Activated CD8-positive, alpha-beta T cell treated with anti-CD3 and anti-CD28 coated beads for 36 hours (primary cell): ENCODE data around the gene FOSB. TPM values are rescaled to one million over a fixed set of nuclear protein-coding genes. Genes with fewer than 3 reads are reported as not detected.

Source experiments
- ATAC-seq: fragments of 200-7000 bp; cut with Tn5 transposase; one replicate; pipeline ENCODE4 v1.10.0; 2021; ENCODE audit warnings: mild to moderate bottlenecking, moderate library complexity
- CTCF ChIA-PET: fragments of 350-600 bp; sonication (Branson Sonifier 250); formaldehyde crosslinking; loops from one replicate; lab custom pipeline; 2021; ENCODE audit warnings: antibody characterized with exemption; lab: Charles Lee
- POLR2A ChIA-PET: fragments of 350-600 bp; sonication (Branson Sonifier 250); formaldehyde crosslinking; loops from one replicate; lab custom pipeline; 2021; ENCODE audit warnings: antibody characterized with exemption; lab: Charles Lee
- DNase-seq: peaks from one replicate; pipeline ENCODE4 v3.0.0-alpha.2; 2020
- H3K27ac Mint-ChIP-seq: one replicate; pipeline ENCODE4 v1.8.0; 2021; ENCODE audit warnings: mild to moderate bottlenecking, mixed read lengths
- H3K27me3 Mint-ChIP-seq: one replicate; pipeline ENCODE4 v1.8.0; 2021; ENCODE audit warnings: mixed read lengths
- H3K36me3 Mint-ChIP-seq: one replicate; pipeline ENCODE4 v1.8.0; 2021; ENCODE audit warnings: low read depth, mixed read lengths
- H3K4me1 Mint-ChIP-seq: one replicate; pipeline ENCODE4 v1.8.0; 2021; ENCODE audit warnings: low read depth, mixed read lengths
- H3K4me3 Mint-ChIP-seq: one replicate; pipeline ENCODE4 v1.8.0; 2021; ENCODE audit warnings: mild to moderate bottlenecking, moderate library complexity, mixed read lengths
- H3K9me3 Mint-ChIP-seq: one replicate; pipeline ENCODE4 v1.8.0; 2021; ENCODE audit warnings: mixed read lengths
- intact Hi-C: fragments of 100-400 bp; cut with micrococcal nuclease; formaldehyde crosslinking; loops from one replicate; pipeline ENCODE4 v1.10.0; 2022
- total RNA-seq, 2 experiments: library from RNA; stranded (reverse); gene quantifications; one replicate each; pipeline ENCODE4 v1.2.3, GENCODE V29; 2021
- TF ChIP-seq, protein P1 (sequence below): fragments of 200-600 bp; IDR thresholded peaks from one replicate; pipeline ENCODE4 v1.8.0; 2022; ENCODE audit warnings: antibody characterized with exemption, mild to moderate bottlenecking

The FOSB gene
- total RNA-seq, 2 experiments from 2014 or later, result 70.0 to 71.2 TPM

DNA sequence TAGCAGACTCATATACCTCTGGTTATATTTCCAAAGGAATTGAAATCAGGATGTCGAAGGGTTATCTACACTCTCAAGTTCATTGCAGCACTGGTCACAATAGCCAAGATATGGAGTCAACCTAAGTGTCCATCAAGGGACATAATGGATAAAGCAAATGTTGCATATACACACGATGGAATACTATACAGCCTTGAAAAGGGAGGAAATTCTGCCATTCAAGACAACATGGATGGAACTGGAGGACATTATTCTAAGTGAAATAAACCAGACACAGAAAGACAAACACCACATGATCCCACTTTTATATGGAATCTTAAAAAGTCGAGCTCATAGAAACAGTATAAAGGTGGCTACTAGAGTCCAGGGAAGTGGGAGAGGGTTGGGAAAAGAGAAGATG lies 30.5 kb upstream of the FOSB start:
- ChIA-PET POLR2A (no interaction called here), CTCF (interaction anchor here (0.7 to 7.6 kb wide), 5 partner anchors 9 to 48 kb away, joined by 3 to 270 read pairs (median 10); partner anchors contain the start of gene PPP1R13L)
- Mint-ChIP-seq H3K4me1 (peaks cover 14% of the 10 kb centered on the region), H3K27me3 (no peaks in the 10 kb centered on the region), H3K4me3 (no peak overlapping the region), H3K9me3 (no peaks in the 10 kb centered on the region), H3K36me3 (no peaks in the 10 kb centered on the region), H3K27ac (no peak overlapping the region)
- intact Hi-C loops, result no loop called here
- ATAC-seq, result no peak
- DNase-seq, result no peak
- TF ChIP-seq, protein P1, sequence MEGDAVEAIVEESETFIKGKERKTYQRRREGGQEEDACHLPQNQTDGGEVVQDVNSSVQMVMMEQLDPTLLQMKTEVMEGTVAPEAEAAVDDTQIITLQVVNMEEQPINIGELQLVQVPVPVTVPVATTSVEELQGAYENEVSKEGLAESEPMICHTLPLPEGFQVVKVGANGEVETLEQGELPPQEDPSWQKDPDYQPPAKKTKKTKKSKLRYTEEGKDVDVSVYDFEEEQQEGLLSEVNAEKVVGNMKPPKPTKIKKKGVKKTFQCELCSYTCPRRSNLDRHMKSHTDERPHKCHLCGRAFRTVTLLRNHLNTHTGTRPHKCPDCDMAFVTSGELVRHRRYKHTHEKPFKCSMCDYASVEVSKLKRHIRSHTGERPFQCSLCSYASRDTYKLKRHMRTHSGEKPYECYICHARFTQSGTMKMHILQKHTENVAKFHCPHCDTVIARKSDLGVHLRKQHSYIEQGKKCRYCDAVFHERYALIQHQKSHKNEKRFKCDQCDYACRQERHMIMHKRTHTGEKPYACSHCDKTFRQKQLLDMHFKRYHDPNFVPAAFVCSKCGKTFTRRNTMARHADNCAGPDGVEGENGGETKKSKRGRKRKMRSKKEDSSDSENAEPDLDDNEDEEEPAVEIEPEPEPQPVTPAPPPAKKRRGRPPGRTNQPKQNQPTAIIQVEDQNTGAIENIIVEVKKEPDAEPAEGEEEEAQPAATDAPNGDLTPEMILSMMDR, result no peak

GRCh38 chr19:45439190-45439568 lies 28.6 kb upstream of the FOSB start:
- intact Hi-C loops, result loop anchor here (1.0 kb wide), 1 partner anchor 39 kb away; no protein-coding TSS in a partner anchor
- Mint-ChIP-seq H3K4me1 (peaks cover 28% of the 10 kb centered on the region), H3K27ac (no peak overlapping the region), H3K27me3 (no peaks in the 10 kb centered on the region), H3K9me3 (no peaks in the 10 kb centered on the region), H3K4me3 (peak overlapping the region; percentile 32), H3K36me3 (no peaks in the 10 kb centered on the region)
- ChIA-PET POLR2A (interaction anchor here (0.5 to 3.2 kb wide), 12 partner anchors 10 to 203 kb away, joined by 3 to 28 read pairs (median 4); partner anchors contain the start of gene FOSB), CTCF (interaction anchor here (0.5 to 7.6 kb wide), 45 partner anchors 10 to 285 kb away, joined by 3 to 270 read pairs (median 6); partner anchors contain the start of genes EML2, ERCC1, FOSB and PPM1N)
- DNase-seq (no peak), ATAC-seq (no peak)
- TF ChIP-seq, protein P1, result no peak

DNA sequence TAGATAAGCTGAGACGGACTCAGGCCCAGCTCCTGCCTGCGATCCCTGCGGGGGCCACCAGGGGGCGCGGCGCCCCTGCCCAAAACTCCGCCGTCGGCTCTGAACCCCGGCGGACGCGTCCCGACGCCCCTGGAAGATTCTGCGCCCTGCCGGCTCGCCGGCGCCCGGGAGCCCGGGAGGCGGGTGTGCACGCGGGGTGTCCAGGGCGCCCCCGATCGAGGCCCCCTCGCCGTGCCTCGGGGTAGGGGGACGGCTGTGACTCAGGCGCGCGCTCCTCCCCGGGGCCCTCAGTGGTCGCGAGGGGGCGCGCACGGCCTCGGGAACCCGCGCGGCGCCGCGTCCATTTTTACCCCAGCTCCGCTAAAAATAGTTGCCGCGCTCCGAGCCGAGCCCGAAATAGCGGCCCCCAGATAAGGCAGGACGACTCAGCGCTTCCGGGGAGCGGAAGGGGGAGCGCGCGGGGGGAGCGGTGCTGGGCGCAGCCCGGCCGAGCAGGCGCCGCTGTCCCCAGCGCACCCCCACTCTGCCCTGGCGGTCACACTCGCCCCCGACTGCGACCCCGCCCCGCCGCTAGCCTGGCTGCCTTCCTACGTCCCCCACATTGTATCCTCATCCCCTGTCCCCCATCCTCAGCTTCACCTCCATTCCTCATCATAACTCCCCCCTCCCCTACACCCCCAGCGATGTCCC lies 28.1 kb upstream of the FOSB start:
- Mint-ChIP-seq H3K36me3 (no peaks in the 10 kb centered on the region), H3K27ac (peak overlapping the region; percentile 13), H3K4me3 (peak overlapping the region; percentile 46), H3K9me3 (no peaks in the 10 kb centered on the region), H3K4me1 (peaks cover 32% of the 10 kb centered on the region), H3K27me3 (no peaks in the 10 kb centered on the region)
- POLR2A ChIA-PET, result interaction anchor here (0.5 to 3.2 kb wide), 13 partner anchors 9 to 202 kb away, joined by 3 to 28 read pairs (median 4); partner anchors contain the start of gene FOSB
- CTCF ChIA-PET, result interaction anchor here (0.5 to 7.6 kb wide), 46 partner anchors 9 to 284 kb away, joined by 3 to 270 read pairs (median 6); partner anchors contain the start of genes EML2, ERCC1, FOSB and PPM1N
- DNase-seq (peak; percentile 90), ATAC-seq (peak; percentile 81)
- TF ChIP-seq, protein P1, result peak; percentile 100
- intact Hi-C loops, result loop anchor here (1.0 kb wide), 1 partner anchor 39 kb away; no protein-coding TSS in a partner anchor

DNA sequence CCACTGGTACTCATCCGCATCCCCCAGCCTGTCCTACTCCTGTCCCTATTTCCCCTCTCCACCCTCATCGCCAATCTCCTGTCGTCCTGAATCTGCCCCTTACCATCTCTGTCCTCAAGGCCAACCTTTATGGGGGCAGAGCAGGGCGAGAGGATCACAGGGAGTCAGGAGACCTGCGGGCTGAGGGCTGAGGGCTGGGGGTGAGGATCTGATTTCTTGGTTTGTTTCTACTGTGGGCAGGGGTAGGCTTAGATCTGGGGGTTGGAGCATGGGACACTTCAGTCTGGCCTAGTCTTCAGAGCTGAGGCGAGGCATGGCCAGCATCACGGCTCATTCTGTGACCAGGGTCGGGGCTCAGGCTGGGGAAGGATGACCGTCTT lies 27.5 kb upstream of the FOSB start:
- TF ChIP-seq, protein P1, result no peak
- POLR2A ChIA-PET, result interaction anchor here (1.0 to 3.2 kb wide), 8 partner anchors 9 to 202 kb away, joined by 3 to 28 read pairs (median 8); partner anchors contain the start of gene FOSB
- Mint-ChIP-seq H3K9me3 (no peaks in the 10 kb centered on the region), H3K4me1 (peaks cover 36% of the 10 kb centered on the region), H3K27ac (peak overlapping the region; percentile 13), H3K36me3 (no peaks in the 10 kb centered on the region), H3K4me3 (peak overlapping the region; percentile 46), H3K27me3 (no peaks in the 10 kb centered on the region)
- intact Hi-C loops, result no loop called here
- CTCF ChIA-PET, result interaction anchor here (0.9 to 7.6 kb wide), 30 partner anchors 9 to 284 kb away, joined by 3 to 270 read pairs (median 8); partner anchors contain the start of genes ERCC1, FOSB, PPP1R13L and QPCTL
- ATAC-seq (no peak), DNase-seq (no peak)
